Measurements from ENCODE around the gene PDE3A.

Gene PDE3A

DNA sequence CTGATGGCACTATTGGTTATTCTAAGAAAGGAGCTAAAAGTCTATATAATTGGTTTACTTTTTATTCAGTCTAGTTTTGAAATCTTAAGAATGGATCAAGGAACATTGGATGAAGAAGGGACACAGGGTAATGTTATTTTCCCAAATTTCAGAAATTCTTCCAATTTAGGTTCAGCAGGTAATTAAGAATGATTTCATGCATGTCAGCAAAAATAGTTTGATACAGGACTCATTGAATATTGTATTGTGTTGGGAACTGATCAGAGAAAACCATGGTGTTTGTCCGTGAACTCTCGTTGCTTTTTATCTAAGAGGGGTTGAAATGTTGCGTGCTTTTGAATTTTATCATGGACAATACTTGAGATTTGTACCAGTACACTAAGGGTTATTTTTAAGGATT, 58.6 kb downstream of the PDE3A start:
- no peak for DNase-seq

DNA sequence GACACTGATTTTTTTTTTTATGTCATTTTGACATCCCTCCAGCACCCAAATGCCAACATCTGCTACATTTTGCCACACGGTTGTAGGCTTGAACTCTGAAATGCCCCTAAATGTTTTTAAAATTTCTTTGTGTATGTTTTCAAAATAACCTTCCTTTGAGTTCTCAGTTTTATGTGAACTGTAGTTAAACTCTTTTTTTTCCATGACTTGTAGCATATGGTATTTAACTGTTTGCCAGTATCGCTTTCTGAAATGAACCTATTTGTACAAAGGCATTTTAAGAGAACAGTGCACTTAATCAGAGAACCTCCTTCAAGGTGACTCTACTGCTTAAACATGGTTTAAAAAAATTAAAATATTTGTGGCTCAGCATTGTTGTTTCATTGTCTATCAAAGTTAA, 61.5 kb downstream of the PDE3A start:
- DNase-seq: no peak

DNA sequence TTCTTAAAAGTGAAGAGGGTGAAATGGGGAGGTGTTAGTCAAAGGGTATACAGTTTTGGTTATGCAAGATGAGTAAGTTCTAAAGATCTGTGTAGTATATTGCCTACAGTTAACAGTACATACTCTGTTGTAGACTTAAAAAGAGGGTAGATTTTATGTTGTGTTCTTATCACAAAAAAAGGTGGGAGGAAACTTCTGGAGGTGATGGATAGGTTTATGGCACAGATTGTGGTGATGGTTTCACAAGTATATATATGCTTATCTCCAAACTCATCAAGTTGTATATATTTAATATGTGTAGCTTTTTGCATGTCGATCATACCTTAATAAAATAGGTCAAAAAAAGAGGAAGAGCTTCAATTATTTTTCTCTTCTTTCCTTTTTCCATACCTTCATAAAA, 64.0 kb downstream of the PDE3A start:
- no peak for DNase-seq

DNA sequence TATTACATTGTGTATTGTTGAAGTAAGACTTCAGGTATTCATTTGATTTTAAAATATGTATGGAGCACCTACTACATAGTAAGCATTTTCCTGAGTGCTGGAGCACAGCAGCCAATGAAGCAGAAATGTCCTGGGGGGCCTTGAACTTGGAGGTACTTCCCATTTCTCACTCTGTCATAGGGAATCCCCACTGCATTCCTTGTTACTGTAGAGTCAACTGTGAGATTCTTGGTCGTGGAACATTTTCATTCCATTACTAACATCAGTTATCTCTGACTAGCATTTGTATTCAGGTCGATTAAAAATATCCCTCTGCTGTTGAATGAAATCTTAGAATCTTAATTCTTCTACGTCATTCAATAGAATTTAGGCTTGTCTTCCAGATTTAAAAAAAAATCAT, 66.7 kb downstream of the PDE3A start:
- DNase-seq: no peak

DNA sequence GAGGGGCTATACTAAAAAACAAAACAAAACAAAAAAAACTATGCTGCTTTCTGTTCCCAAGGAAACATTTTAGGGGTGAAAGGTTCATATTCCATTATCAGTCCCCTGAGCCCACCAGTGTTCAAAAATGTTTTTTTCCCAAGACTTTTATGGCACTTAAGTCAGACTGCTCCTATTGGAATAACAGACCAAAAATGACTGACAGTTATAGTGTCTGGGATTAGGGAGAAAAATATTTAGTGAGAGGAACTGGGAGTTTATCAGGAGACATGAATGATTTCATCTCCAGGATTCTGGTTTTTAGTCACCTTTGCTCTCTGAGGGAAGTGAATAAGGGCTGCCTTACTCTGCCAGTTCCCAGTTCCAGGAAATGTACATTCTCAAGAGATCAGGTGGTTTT, 68.0 kb downstream of the PDE3A start:
- DNase-seq: no peak

DNA sequence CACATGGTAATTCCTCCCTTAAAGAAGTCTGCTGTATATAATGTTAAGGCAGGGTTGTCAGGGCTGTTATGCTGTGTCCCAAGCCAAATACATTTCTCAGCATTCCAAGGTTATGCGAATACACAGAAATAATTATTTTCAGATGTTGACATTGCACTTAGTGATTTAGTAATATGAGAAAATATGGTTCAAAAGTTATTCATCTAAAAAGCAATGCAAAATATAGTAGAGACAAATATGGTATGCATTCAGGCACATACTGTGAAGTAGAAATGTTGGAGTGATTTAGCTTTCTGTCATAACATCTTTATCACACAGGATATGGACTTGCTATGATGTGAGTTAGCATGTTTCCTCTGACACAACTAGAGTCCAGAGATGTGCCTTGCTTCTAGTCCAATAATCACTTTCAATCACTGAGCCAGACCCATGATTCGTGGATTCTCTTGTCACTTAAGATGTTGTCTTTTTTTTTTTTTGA, 70.0 kb downstream of the PDE3A start:
- DNase-seq: no peak

DNA sequence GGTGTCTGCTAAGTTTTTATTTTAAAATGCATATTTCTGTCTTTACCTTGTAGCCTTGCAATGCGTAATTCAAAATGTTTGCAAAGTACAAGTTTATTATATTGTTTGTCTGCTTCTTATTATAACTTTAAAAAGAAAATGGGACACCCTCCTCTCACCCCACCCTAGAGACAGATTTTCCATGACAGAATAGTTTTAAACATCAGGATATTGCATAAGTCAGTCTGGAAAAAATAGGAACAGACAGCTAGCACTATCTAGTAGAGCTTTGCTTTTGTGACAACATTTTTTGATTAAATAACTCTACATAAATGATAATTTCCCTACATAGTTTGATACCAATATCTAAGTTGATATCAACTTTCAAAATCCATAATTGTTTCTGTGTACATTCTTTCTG, 71.3 kb downstream of the PDE3A start:
- DNase-seq: no peak

DNA sequence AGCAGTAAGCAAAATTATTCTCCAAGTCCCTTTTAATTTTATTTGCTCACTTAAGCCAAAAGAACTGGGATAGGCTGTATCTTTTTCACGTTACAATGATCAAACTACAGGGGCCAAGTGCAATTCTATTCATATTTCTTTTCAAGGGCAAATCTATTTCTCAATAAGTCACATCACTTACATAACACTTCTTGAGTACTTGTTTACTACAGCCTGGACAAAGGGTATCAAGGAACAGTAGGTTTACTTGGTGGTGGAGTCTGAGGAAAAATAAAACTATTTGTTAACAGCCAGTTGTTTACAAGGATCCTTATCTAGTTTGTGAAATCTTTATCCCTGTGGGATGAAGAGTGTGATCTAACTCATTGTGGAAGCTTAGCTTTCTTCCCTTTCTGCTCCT, 72.1 kb downstream of the PDE3A start:
- no peak for DNase-seq

DNA sequence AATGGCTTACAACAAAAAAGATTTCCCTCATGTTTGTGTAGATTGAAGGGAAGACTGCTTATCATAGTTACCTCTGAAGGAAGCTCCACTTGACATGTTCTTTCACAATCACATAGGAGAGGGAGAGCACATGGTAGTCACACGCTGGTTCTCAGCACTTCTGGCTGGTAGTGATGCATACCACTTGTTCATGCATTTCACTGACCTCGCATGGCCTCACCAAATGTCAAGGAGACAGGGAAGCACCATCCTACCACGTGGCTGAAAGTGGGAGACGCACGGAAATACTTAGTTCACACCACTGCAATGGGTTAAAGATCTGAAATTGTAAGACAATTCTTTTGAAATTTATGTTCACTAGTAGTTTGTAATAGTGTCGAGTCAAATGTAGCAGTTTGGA, 74.0 kb downstream of the PDE3A start:
- DNase-seq: no peak

DNA sequence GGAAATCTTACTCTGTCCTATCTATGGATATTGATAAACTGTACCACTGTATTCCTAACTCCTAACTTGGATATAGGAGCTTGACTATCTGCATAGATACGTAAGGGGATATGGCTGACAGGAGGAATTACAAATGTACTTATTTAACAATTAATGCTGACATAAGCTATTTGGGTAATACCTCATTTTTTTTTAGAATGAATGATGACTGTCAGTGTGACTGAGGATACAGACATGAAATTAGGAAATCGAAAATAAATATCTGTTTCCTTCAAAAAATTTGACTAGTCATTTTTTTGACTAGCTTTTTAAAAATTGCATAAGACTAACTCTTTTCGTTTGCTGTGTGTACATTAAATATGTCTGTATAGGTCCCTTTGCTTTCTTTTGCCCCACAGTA, 74.9 kb downstream of the PDE3A start:
- no peak for DNase-seq

DNA sequence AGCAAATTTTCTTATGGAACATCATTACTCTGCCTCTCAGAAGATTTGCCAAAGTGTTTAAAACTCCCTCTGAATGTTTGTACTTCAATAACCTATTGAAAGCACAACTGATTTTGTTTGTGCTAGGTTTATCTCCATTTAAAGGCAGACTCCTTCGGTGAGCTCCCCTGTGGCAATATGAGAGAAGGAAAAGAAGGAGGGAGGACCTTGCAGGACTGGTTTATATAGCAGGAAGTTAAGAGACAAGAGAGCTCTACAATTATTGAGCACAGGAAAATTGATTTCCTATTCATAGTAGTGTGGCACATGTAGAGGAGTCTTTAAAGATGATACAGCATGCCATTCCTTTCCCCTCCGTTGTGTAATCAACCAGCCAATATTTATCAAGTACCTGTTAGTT, 75.5 kb downstream of the PDE3A start:
- DNase-seq: no peak

DNA sequence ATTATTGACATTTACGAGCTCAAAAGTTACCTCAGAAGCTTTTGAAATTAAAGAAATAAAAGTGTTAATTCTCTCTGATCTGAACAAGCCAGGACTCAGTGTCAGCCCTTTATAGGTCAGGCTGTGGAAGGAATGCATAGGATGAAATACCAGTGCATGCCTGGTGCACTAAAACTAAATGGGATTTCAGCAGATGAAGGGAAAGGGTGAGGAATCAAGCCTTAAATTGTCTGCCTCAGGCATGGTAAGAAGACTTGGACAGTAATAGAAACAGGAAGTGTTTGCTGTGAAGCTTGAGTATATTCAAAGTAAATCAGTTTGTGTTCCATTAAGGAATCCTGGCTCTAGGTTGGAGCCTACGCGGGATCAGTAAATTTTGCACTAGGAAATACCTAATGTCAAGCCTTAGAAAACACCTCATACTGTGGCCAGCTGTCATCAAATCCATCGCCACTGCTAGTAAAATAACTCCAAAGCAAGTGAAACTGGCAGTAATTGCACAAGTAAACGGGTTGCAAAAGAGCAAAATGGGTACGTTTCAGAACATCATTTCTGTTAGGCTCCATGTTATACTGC, 76.3 kb downstream of the PDE3A start:
- no peak for DNase-seq

DNA sequence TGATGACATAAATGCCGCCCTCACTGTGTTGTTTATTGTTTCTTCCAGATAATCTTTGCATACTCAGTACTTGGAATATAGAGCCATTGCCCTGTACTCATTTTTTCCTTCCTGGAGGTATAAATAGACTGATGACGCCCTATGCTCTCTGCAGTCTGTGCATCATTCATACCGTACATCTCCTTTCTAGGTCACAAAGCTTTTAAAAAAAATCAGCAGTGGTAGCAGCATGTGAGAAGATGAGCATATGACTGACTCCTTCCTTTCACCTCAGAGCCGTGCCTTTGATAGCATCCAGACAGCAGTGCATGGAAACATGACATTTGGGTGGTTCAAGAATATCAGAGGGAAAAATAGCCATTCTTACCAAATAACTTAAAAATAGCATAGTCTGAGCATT, 77.3 kb downstream of the PDE3A start:
- no peak for DNase-seq

DNA sequence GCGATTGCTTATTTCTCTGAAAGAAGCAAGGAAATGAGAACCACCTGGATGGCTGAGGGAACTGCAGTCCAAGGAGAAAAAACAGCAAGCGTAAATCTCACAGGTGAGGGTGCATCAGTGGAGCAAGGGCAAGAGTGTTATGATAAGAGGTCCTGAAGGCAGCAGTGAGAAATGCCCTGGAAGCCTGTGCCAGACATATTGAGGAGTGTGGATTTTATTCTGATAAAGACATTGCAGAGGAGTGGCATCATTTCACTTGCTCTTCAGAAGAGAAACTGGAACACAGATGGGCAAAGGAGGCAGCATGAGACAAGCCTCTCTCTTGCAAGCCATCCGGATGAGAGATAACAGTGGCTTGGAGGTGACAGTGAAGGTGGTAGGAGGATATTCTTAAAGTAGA, 78.5 kb downstream of the PDE3A start:
- no peak for DNase-seq

DNA sequence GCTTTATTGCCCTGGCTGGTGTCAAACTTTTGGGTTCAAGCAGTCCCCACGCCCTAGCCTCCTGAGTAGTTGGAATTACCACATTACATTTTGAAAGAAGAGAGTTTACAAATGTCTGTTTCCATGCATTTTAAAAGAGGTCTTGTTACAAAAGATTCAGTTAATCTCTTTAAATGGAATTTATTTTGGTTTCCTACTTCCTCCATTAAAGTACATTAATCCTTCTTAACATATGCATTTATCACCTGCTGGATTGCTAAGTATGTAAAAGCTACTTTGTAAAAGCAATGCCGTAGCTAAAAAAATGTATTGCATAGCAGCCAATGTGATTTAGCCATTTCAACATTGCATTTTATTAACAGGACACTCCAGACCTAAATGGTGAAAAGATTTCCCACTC, 80.4 kb downstream of the PDE3A start:
- no peak for DNase-seq

DNA sequence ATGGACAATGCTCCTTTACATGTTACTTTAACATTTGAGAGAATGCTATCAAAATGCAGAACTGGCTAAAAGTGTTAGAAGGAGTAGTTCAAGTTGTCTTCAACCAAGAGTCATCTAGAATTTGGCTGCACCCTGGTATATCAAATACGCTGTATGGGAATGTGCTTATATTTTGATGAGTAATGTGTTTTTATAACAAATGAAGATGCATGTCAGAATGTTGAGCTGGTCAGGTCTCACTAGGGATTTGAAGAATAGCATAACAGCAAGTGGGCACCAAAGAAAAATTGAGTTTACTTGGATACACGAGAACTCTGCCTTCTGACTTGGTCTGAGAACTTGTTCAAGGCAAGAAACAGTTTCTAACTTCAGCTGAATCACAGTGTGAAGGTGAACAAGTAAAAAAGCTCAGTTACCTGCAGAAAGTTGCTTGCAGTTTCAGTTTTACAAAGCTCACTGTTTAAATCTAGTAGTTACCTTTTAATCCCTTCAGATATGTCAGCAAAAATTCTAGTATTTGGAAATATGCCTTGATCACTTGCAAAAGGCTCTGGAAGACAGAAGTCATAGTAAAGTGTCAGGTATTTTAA, 82.3 kb downstream of the PDE3A start:
- no peak for DNase-seq

DNA sequence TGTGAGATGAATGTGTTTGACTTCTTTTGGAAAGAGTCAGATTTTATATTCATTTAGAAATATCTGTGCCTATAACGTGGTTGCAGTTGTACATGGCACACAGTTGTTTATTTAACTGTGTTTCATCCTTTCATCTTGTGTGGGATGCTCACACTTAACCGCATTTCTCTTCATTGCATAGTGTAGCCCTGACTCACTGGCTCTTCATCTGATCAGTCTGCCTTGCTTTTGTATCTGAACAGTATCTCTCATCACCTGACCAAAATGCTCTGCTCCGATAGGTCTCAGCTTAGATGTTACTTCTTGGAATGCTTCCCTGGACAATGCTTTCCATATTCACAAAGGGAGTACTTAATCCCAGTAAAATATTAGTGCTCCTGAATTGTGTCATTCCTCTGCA, 83.4 kb downstream of the PDE3A start:
- DNase-seq: no peak

DNA sequence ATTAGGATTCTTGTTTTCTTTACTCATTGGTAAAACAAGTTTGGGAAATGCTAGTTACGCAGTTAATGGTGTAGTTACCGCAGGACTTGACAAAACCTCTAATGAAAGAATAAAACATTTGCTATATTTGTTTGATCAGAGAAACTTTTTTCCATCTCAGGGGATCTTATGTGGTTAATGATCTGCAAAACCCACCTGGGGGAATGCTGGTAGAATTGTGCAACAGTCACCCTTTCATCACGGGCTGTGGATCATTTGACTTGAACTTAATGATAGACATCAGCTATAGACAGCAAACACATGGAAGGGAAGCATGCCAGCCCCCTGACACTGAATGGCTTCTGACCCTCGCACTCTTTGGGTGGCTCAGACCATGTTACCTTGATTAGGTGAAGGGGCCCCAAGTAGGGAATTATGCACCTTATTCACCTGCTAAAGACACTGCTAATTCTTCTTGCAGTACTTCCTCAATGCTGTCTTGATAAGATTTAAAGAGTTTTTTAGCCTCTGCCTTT, 84.2 kb downstream of the PDE3A start:
- DNase-seq: no peak

DNA sequence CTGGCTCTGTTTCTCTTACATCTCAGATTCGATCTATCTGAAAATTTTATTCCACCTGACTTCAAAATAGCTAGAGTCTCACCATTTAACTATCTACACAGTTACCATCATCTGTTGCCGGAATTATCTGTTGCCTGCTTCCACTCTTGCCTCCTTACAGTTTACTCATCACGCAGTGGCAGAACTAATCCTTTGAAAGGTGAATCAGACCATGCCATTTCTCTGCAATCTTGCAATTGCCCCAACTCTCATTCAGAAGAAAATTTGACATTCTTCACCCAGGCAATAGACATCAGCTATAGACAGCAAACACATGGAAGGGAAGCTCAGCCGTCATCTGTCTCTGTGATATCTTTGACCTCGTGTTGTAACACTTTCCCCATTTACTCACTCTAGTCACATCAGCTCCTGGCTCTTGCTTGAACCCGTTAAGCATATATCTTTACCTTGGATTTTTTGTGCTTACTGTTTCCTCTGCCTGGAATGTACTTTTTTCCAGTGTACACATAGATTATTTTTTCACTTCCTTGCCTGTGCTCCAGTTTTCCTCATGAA, 85.5 kb downstream of the PDE3A start:
- no peak for DNase-seq

DNA sequence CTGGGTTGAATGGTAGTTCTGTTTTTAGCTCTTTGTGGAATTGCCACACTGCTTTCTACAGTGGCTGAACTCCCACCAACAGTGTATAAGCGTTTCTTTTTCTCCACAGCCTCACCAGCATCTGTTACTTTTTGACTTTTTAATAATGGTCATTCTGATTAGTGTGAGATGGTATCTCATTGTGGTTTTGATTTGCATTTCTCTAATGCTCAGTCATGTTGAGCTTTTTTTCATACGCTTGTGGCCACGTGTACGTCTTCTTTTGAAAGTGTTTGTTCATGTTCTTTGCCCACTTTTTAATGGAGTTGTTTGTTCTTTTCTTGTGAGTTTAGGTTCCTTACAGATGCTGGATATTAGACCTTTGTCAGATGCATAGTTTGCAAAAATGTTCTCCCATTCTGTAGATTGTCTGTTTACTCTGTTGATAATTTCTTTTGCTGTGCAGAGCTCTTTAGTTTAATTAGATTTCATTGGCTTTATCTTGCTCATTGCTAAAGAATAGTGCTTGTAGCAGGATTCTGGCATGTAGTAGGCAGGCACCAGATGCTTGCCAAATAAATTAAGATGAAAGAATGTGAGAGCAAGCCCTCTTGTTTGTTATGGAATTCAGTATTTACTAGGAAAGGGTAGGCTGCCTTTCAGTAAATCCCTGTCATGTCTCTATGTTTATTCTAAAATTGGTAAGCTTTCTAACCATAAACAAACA, 86.8 kb downstream of the PDE3A start:
- DNase-seq: no peak

DNA sequence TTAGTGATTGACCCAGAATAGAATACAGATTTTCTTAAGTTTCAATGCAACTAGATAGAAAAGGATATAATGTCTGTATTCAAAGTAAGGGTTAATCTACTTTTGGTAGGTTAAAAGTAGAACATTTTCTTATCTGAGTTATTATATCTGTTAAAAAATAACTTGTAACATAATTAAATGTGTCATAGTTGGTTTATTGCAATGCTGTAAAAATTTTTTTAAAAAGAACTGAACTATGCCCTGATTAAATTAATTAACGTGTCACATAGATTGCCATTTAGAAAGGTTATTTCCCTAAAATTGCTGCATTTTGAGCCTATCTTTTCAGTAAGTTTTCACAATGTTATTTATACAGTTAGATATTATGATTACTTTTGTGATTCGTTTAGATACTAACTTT, 89.2 kb downstream of the PDE3A start:
- no peak for DNase-seq

DNA sequence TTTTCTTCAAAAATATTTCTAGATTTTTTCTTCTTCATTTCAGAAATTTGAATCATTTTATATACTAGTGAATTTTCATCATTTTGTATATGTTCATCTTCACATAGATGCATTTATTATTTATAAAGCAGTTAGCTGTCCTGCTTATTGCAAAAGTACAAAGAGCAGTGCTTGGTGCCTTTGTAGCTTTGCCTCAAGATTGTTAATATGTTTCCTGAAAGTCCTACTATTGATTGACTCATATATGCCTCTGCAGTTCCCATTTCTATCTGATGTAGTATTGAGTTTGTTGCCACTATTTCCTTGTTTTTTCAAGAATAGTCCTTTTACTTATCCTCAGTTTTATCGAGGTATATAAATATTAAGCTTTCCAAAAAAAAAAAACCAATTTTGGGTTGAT, 89.7 kb downstream of the PDE3A start:
- DNase-seq: no peak

DNA sequence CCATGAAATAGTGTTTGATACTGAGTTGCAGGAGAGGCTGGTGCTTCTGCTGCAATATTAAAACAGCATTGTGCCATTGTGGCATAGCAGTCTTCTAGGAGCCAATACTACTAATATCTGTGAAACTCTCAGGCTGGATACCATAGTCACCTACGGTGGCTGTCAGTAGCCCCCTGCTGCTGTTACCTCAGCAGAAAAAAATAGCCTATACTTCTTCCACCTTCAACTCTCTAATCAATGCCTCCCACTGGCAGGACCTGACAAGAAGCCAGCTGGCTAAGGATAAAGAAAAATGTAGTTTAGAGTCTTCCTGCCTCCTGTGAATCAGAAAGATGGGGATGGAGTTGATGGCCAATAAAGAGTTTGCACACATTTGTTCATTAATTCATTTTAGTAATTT, 91.6 kb downstream of the PDE3A start:
- no peak for DNase-seq

DNA sequence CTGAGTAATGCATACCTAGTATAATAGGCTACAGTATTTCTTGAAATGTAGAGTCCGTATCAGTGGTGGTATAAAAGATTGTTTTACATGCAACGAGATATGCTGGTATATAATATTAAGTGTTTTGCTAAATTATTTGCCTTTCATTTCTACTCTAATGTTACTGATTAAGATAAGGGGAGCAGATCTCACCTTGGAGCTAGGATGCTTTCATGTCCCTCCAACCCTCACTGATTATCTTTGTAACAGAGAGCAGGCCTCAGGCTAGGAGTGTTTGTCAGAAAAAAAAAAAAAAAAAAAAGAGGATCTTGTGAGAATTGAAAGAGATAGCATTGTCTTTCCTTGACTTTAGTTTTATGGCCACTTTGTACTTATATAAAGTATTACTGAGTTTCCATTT, 92.6 kb downstream of the PDE3A start:
- DNase-seq: no peak

Data from activated CD8-positive, alpha-beta memory T cell treated with anti-CD3 and anti-CD28 coated beads, Interleukin-2, amount 50 U/mL, for 48 hours (primary cell).